SK-N-SH treated with all-trans-retinoic acid at 6 μM for 48 hours (cell line): Measurements from ENCODE around the gene TRPM6.

Experiments used
- ATAC-seq: fragments of 200-7000 bp; cut with Tn5 transposase; 3 replicates; pipeline ENCODE4 v1.9.1; 2020; ENCODE audit warnings: mild to moderate bottlenecking, moderate library complexity
- ARNTL ChIP-seq: fragments of 450-650 bp; formaldehyde crosslinking; IDR thresholded peaks from 2 replicates; pipeline ENCODE4 v1.5.0; 2020; ENCODE audit warnings: low read depth, mild to moderate bottlenecking, moderate library complexity, borderline replicate concordance
- BACH2 ChIP-seq: fragments of 250-450 bp; sonication (Bioruptor Pico); IDR thresholded peaks from 2 replicates; pipeline ENCODE4 v1.9.0; 2021; ENCODE audit warnings: mild to moderate bottlenecking, borderline replicate concordance
- CREB5 ChIP-seq: fragments of 250-450 bp; sonication (Bioruptor Pico); IDR thresholded peaks from 2 replicates; pipeline ENCODE4 v1.5.1; 2020; ENCODE audit warnings: low read depth, mild to moderate bottlenecking, moderate library complexity
- CSRNP3 ChIP-seq: fragments of 250-450 bp; sonication (Bioruptor Pico); IDR thresholded peaks from 2 replicates; pipeline ENCODE4 v1.5.1; 2021; ENCODE audit warnings: mild to moderate bottlenecking, moderate library complexity
- ESRRG ChIP-seq: fragments of 250-450 bp; sonication (Bioruptor Pico); IDR thresholded peaks from 2 replicates; pipeline ENCODE4 v1.6.1; 2021; ENCODE audit warnings: mild to moderate bottlenecking
- GLIS3 ChIP-seq: fragments of 250-450 bp; sonication (Bioruptor Pico); IDR thresholded peaks from 2 replicates; pipeline ENCODE4 v1.5.0; 2020; ENCODE audit warnings: mild to moderate bottlenecking, moderate library complexity
- ISL1 ChIP-seq: fragments of 250-450 bp; sonication (Bioruptor Pico); IDR thresholded peaks from 2 replicates; pipeline ENCODE4 v2.1.2; 2022; ENCODE audit warnings: mild to moderate bottlenecking, moderate library complexity
- OSR1 ChIP-seq: fragments of 250-450 bp; sonication (Bioruptor Pico); IDR thresholded peaks from 2 replicates; pipeline ENCODE4 v1.8.0; 2022; ENCODE audit warnings: moderate library complexity, mild to moderate bottlenecking, inconsistent platforms
- PATZ1 ChIP-seq: fragments of 250-450 bp; sonication (Bioruptor Pico); IDR thresholded peaks from 2 replicates; pipeline ENCODE4 v1.8.0; 2020; ENCODE audit warnings: mild to moderate bottlenecking, moderate library complexity, borderline replicate concordance
- POU6F1 ChIP-seq: fragments of 250-450 bp; sonication (Bioruptor Pico); IDR thresholded peaks from 2 replicates; pipeline ENCODE4 v1.8.0; 2021; ENCODE audit warnings: low read depth, mild to moderate bottlenecking, moderate library complexity, borderline replicate concordance
- PPARA ChIP-seq: fragments of 250-450 bp; sonication (Bioruptor Pico); IDR thresholded peaks from 2 replicates; pipeline ENCODE4 v1.5.0; 2020; ENCODE audit warnings: mild to moderate bottlenecking, borderline replicate concordance
- RARB ChIP-seq: fragments of 250-450 bp; sonication (Bioruptor Pico); IDR thresholded peaks from 2 replicates; pipeline ENCODE4 v1.8.0; 2021; ENCODE audit warnings: mild to moderate bottlenecking, moderate library complexity
- SNAI2 ChIP-seq: fragments of 250-450 bp; sonication (Bioruptor Pico); IDR thresholded peaks from 2 replicates; pipeline ENCODE4 v1.5.0; 2020; ENCODE audit warnings: mild to moderate bottlenecking, moderate library complexity
- TCF4 ChIP-seq: fragments of 250-450 bp; sonication (Bioruptor Pico); IDR thresholded peaks from 2 replicates; pipeline ENCODE4 v1.8.0; 2021; ENCODE audit warnings: mild to moderate bottlenecking, moderate library complexity, borderline replicate concordance
- TOX ChIP-seq: fragments of 250-450 bp; sonication (Bioruptor Pico); IDR thresholded peaks from 2 replicates; pipeline ENCODE4 v1.8.0; 2021; ENCODE audit warnings: mild to moderate bottlenecking, moderate library complexity, borderline replicate concordance
- TSHZ2 ChIP-seq: fragments of 250-450 bp; sonication (Bioruptor Pico); IDR thresholded peaks from 2 replicates; pipeline ENCODE4 v1.5.0; 2020; ENCODE audit warnings: mild to moderate bottlenecking, moderate library complexity
- ZC3H10 ChIP-seq: fragments of 250-450 bp; sonication (Bioruptor Pico); IDR thresholded peaks from 2 replicates; pipeline ENCODE4 v1.5.1; 2021; ENCODE audit warnings: mild to moderate bottlenecking, moderate library complexity
- ZFP3 ChIP-seq: fragments of 250-450 bp; sonication (Bioruptor Pico); IDR thresholded peaks from 2 replicates; pipeline ENCODE4 v1.5.0; 2020; ENCODE audit warnings: mild to moderate bottlenecking, moderate library complexity
- ZFP30 ChIP-seq: fragments of 450-650 bp; formaldehyde crosslinking; IDR thresholded peaks from 2 replicates; pipeline ENCODE4 v1.5.0; 2022; ENCODE audit warnings: mild to moderate bottlenecking, moderate library complexity
- ZNF70 ChIP-seq: fragments of 450-650 bp; formaldehyde crosslinking; IDR thresholded peaks from 2 replicates; pipeline ENCODE4 v1.5.0; 2020; ENCODE audit warnings: mild to moderate bottlenecking, moderate library complexity

TRPM6 gene

GRCh38 chr9:74719306-74719705 lies 168.4 kb downstream of the TRPM6 start (continued):
- TF ChIP-seq PATZ1 (CRISPR knock-in tag): no peak
- TF ChIP-seq, all 23 proteins: peak for 0

- no peak for TF ChIP-seq CSRNP3
- no peak for TF ChIP-seq BACH2 (CRISPR knock-in tag)
- no peak for TF ChIP-seq ZFP3
- TF ChIP-seq SNAI2 (CRISPR knock-in tag): no peak
- TF ChIP-seq TSHZ2: no peak
- TF ChIP-seq RARB (CRISPR knock-in tag): no peak
- no peak for TF ChIP-seq ARNTL (CRISPR knock-in tag)
- no peak for TF ChIP-seq PPARA (CRISPR knock-in tag)
- TF ChIP-seq ESRRG (CRISPR knock-in tag): no peak
- no peak for TF ChIP-seq CREB5 (CRISPR knock-in tag)
- TF ChIP-seq ISL1 (CRISPR knock-in tag): no peak
- no peak for TF ChIP-seq POU6F1 (CRISPR knock-in tag)
- TF ChIP-seq TCF4 (CRISPR knock-in tag): no peak
- TF ChIP-seq PATZ1 (CRISPR knock-in tag): no peak
- no peak for TF ChIP-seq OSR1 (CRISPR knock-in tag)
- TF ChIP-seq ZNF70 (CRISPR knock-in tag): no peak
Observed at GRCh38 chr9:74718709-74719108, 169.0 kb downstream of the TRPM6 start.

GRCh38 chr9:74711341-74711740 lies 176.4 kb downstream of the TRPM6 start:
- no peak for ATAC-seq
- TF ChIP-seq POU6F1 (CRISPR knock-in tag): no peak
- TF ChIP-seq CREB5 (CRISPR knock-in tag): no peak
- no peak for TF ChIP-seq SNAI2 (CRISPR knock-in tag)
- TF ChIP-seq TOX (CRISPR knock-in tag): no peak
- no peak for TF ChIP-seq ZFP3
- TF ChIP-seq OSR1 (CRISPR knock-in tag): no peak
- no peak for TF ChIP-seq BACH2 (CRISPR knock-in tag)
- TF ChIP-seq ISL1 (CRISPR knock-in tag): no peak
- no peak for TF ChIP-seq ZNF70 (CRISPR knock-in tag)
- TF ChIP-seq ARNTL (CRISPR knock-in tag): no peak
- no peak for TF ChIP-seq RARB (CRISPR knock-in tag)
- TF ChIP-seq PPARA (CRISPR knock-in tag): no peak
- no peak for TF ChIP-seq ZFP30 (CRISPR knock-in tag)
- TF ChIP-seq GLIS3: no peak
- TF ChIP-seq ZC3H10: no peak
- TF ChIP-seq ESRRG (CRISPR knock-in tag): no peak

More at GRCh38 chr9:74718709-74719108, 169.0 kb downstream of the TRPM6 start:
- no peak for ATAC-seq
